Measurements from ENCODE around the gene COX6B1.
A peak's percentile ranks its signal among the peaks of the same experiment; 100 is the strongest.
"Not testable (repeated sequence)": the region's sequence is repeated elsewhere in the genome, so short reads cannot be mapped to it uniquely, and the experiment has no call there.

COX6B1 gene

GRCh38 chr19:35636651-35637050, 11.5 kb upstream of the COX6B1 start:
- no peak for DNase-seq

- DNase-seq, result no peak
Observed at GRCh38 chr19:35637165-35637564, 11.0 kb upstream of the COX6B1 start.

- DNase-seq, result no peak
Observed at GRCh38 chr19:35639321-35639639, 8.8 kb upstream of the COX6B1 start.

- DNase-seq, result no peak
Observed at GRCh38 chr19:35639863-35640262, 8.3 kb upstream of the COX6B1 start.

GRCh38 chr19:35641515-35642151, 6.5 kb upstream of the COX6B1 start, which contains the start of gene ETV2:
TSS of gene ETV2 (plus strand) at chr19:35641745. CDS start at chr19:35642461, 716 bp downstream.
- no peak for DNase-seq

- DNase-seq, result no peak
Observed at GRCh38 chr19:35642312-35642711, 5.8 kb upstream of the COX6B1 start.

- no peak for DNase-seq
Observed at GRCh38 chr19:35642798-35643254, 5.3 kb upstream of the COX6B1 start.

GRCh38 chr19:35643255-35644205, 4.6 kb upstream of the COX6B1 start:
- peak in 1 of 2 donors; percentile 85 for DNase-seq

GRCh38 chr19:35644206-35644986, 3.7 kb upstream of the COX6B1 start:
- peak; percentile 59 to 78 for DNase-seq

GRCh38 chr19:35644987-35645679, 3.0 kb upstream of the COX6B1 start:
- peak in 1 of 2 donors; percentile 49 for DNase-seq

- no peak for DNase-seq
Observed at GRCh38 chr19:35645680-35646511, 2.2 kb upstream of the COX6B1 start.

- DNase-seq, result no peak
Observed at GRCh38 chr19:35650581-35650980, 2.5 kb downstream of the COX6B1 start.

- not testable (repeated sequence) for DNase-seq
Observed at GRCh38 chr19:35654828-35655227, 6.7 kb downstream of the COX6B1 start.

- DNase-seq, result no peak
Observed at GRCh38 chr19:35655600-35655999, 7.5 kb downstream of the COX6B1 start.

- DNase-seq, result no peak
Observed at GRCh38 chr19:35656700-35657099, 8.6 kb downstream of the COX6B1 start.

- no peak for DNase-seq
Observed at GRCh38 chr19:35657904-35658700, 10.0 kb downstream of the COX6B1 start.

- DNase-seq, result no peak
Observed at GRCh38 chr19:35661995-35662340, 13.8 kb downstream of the COX6B1 start.

GRCh38 chr19:35663981-35664380, 15.9 kb downstream of the COX6B1 start:
- no peak for DNase-seq

- no peak for DNase-seq
Observed at GRCh38 chr19:35665157-35665556, 17.0 kb downstream of the COX6B1 start.

GRCh38 chr19:35665604-35666003, 17.5 kb downstream of the COX6B1 start:
- DNase-seq, result no peak

Measured in bone marrow (tissue), 2 donors.